Mesenteric fat pad (tissue), 1 donor: Measurements from ENCODE around the gene OR51V1. TPM values are rescaled to one million over a fixed set of nuclear protein-coding genes. Genes with fewer than 3 reads are reported as not detected.
"Not testable (repeated sequence)": the region's sequence is repeated elsewhere in the genome, so short reads cannot be mapped to it uniquely, and the experiment has no call there.

Source experiments
- DNase-seq: peaks from one replicate; pipeline ENCODE4 v3.0.0-alpha.2; 2020; ENCODE audit warnings: low spot score
- total RNA-seq: library from RNA; stranded (reverse); fragmentation: NEBNext Ultra II Directional; extraction: Animal tissue kit (Norgen Biotek cat#: 25700); gene quantifications from one replicate; pipeline ENCODE4 v1.2.1, GENCODE V29; 2021
- donor health status: DM: yes; HTN: yes; CAD: no.

Gene OR51V1
- total RNA-seq, 1 donor from 2014 or later: not detected

DNA sequence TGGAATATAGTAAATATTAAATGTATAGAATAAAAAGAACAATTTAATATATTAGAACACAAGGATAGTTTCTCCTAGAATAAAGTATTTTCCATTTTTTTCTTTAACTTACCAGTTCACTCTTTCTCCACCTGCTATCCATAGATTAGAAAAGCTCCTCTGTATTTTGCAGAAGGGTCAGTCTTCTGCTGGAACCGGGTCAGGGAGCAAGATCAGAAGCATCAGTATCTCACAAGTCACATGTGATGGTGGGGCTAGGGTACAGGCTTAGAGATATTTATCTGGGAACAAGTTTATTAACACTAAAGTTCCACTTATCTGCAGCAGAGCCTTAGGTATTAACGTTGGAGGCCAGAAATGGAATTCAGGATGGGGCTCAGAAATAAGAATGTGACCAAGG lies 28.6 kb downstream of the OR51V1 start:
- no peak for DNase-seq

DNA sequence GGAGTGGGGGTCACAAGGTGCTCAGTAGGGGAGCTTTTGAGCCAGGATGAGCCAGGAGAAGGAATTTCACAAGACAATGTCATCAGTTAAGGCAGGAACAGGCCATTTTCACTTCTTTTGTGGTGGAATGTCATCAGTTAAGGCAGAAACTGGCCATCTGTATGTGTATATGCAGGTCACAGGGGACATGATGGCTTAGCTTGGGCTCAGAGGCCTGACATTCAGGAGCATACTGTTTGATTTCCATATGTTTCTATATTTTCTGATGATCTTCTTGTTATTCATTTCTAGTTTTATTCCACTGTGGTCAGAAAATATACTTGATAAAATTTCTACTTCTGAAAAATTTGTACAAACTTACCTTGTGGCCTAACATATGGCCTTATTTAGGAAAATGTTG lies 34.6 kb downstream of the OR51V1 start:
- not testable (repeated sequence) for DNase-seq

DNA sequence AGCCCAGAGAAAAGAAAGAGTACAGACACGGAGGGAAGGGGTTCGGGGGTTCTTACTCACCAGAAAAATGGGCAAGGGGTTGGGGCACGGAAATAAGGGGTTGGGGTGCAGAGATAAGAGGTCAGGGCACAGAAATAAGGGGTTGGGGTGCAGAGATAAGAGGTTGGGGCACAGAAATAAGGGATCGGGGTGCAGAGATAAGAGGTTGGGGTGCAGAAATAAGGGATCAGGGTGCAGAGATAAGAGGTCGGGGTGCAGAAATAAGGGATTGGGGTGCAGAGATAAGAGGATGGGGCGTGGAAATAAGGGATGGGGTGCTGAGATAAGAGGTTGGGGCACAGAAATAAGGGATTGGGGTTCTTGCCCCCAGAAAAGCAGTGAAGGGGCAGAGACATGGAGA lies 35.7 kb downstream of the OR51V1 start:
- DNase-seq: not testable (repeated sequence)

DNA sequence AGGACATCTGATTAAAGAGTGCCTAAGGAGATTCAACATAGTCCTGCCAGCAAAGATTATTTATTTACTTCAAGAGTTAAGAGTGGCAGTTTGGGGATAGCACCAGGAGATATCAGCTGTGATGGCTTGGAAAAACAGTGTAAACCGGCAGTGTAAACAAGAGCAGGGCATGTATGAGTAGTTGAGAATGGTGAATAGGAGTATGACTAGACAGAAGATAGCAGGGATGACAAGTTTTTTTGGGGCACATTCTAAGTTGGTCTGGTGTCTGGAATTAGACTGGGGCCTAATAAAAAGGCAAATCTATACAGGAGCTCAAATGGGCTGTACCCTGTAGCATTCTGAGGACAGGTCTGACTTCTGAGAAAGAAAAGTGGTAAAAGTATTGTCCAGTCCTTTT lies 39.4 kb downstream of the OR51V1 start:
- DNase-seq: not testable (repeated sequence)

DNA sequence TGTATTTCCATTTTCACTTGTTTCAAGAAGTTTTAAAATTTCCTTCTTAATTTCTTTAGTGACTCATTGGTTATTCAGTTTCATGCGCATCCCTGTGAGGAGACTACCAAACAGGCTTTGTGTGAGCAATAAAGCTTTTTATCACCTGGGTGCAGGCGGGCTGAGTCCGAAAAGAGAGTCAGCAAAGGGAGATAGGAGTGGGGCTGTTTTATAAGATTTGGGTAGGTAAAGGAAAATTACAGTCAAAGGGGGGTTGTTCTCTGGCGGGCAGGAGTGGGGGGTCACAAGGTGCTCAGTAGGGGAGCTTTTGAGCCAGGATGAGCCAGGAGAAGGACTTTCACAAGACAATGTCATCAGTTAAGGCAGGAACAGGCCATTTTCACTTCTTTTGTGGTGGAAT lies 40.3 kb downstream of the OR51V1 start:
- not testable (repeated sequence) for DNase-seq

DNA sequence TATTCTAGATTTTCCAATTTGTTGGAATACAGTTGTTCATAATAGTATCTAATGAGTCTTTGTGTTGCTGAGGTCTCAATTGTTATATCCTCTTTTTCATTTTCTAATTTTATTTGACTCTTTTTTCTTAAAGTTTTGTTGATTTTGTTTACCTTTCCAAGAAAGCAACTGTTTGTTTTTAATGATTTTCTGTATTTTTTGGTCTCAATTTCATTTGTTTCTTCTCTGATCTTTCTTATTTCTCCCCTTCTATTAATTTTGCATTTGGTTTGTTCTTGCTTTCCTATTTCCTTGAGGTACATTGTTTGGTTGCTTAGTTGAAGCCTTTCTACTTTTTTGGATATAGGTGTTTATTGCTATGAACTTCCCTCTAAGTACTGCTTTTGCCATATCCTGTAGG lies 40.7 kb downstream of the OR51V1 start:
- no peak for DNase-seq

DNA sequence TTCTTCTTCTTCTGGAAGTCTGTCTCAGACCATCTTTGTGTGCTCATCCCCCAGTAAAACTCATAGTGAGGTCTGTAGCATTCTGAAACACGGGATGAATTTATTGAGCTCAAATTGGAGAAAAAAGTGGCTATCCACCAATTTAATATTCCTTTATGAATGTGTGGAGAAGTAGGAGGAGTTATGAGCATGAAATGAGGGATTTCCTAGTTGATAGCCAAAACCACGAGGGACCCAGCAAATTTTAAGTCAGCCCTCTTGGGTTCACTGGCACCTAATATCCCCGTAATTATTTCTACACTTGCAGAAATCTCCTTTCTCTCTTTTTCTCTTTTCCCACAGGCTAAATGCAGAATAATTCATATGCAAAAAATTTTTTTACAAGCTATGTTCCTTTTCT lies 45.8 kb downstream of the OR51V1 start, which contains the start of gene OR52A1:
Gene OR52A1, minus strand, starts transcription at position 101 of the 400 bp plus-strand sequence. CDS start 2,388 bp downstream, outside the sequence.
- DNase-seq: no peak

DNA sequence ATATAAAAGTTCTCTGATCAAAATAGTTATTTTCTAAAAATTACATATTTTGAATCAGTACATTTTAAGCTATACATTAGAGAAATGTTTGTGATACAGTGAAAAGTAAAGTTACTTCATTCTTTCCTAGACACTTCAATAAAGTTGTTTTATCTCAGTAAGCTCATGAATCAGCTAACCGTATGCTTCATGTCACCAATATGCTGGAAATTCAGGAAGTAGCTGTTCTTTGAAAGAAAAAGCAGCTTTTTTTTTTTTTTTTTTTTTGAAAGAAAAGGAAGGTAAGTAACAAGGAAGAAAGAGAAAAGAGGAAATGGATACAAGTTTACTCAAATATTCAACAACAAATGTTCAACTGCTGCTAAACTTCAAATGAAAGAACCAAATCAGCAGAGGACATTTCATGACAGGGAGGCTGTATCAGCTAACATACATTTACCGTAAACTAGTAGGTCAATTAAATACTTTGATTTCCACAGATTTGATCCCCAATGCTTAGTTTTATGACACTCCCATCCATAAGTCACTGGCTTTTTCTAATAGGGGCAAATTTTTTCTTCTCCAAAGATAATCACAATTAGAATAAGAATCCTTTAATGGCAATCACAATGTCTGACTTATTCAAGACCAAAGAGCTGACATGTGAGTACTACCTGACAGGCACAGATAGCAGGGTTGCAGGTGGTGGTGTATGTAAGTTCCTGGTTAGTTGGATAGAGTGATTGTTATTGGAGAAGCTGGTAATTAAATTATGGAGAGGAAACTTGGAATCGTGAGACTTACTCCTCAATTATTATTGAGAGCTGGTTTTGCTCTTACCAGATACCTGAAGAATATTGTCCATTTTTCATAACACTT lies 46.7 kb downstream of the OR51V1 start:
- DNase-seq: no peak

DNA sequence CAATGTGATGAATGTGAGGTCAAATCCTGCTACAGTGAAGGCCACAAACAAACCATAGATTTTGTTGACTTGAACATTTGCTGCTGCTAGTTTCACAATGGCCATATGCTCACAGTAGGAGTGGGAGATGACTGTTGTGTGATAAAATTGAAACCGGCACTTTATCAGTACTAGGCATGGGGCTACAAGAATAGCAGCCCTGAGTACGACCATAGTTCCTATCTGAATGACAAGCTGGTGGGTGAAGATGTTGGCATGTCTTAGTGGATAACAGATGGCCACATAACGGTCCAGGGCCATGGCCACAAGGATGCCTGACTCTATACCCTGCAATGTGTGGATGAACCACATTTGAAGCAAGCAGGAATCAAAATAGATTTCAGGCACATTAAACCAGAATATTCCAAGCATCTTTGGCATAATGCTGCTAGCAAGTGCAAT lies 48.7 kb downstream of the OR51V1 start:
- DNase-seq: no peak

Other genes starting within 250 kb of the OR51V1 start
- not detected for gene OR51A2, start 245.0 kb downstream of the OR51V1 start, total RNA-seq
- gene OR51L1, start 205.8 kb downstream of the OR51V1 start, total RNA-seq: not detected
- not detected for gene OR52J3, start 154.2 kb downstream of the OR51V1 start, total RNA-seq
- gene OR52E2, start 141.1 kb downstream of the OR51V1 start, total RNA-seq: not detected
- not detected for gene OR52E1, start 131.1 kb downstream of the OR51V1 start, total RNA-seq
- not detected for gene OR52A5, start 62.3 kb downstream of the OR51V1 start, total RNA-seq
- not detected for gene OR52A1, start 45.9 kb downstream of the OR51V1 start, total RNA-seq
- gene HBB, start 26.4 kb upstream of the OR51V1 start, total RNA-seq: 346 TPM
- 0.80 TPM for gene HBD, start 33.8 kb upstream of the OR51V1 start, total RNA-seq
- gene HBG1, start 49.2 kb upstream of the OR51V1 start, total RNA-seq: not detected
- gene HBG2, start 54.1 kb upstream of the OR51V1 start, total RNA-seq: not detected
- not detected for gene HBE1, start 69.3 kb upstream of the OR51V1 start, total RNA-seq
- gene OR51B4, start 101.3 kb upstream of the OR51V1 start, total RNA-seq: not detected
- gene OR51B2, start 123.6 kb upstream of the OR51V1 start, total RNA-seq: not detected
- not detected for gene OR51B5, start 142.8 kb upstream of the OR51V1 start, total RNA-seq
- gene OR51B6, start 150.8 kb upstream of the OR51V1 start, total RNA-seq: not detected
- not detected for gene OR51M1, start 183.1 kb upstream of the OR51V1 start, total RNA-seq
- not detected for gene OR51Q1, start 221.4 kb upstream of the OR51V1 start, total RNA-seq
- not detected for gene OR51I1, start 240.8 kb upstream of the OR51V1 start, total RNA-seq
- not detected for gene OR51I2, start 248.6 kb upstream of the OR51V1 start, total RNA-seq